CD14-positive monocyte (primary cell): ENCODE data around the gene KCNQ1. TPM values are rescaled to one million over a fixed set of nuclear protein-coding genes. Genes with fewer than 3 reads are reported as not detected.

Experiments used
- DNase-seq, 3 donors: peaks; one replicate each; pipeline ENCODE4 v3.0.0-alpha.2; 2011 to 2022
- H2AFZ ChIP-seq: 2 replicates; pipeline ENCODE4 v1.6.0; 2012; ENCODE audit warnings: mild to moderate bottlenecking, low read depth, low read length, inconsistent platforms; ENCODE audit not compliant: insufficient read depth, poor library complexity, severe bottlenecking
- H3K27ac ChIP-seq, 2 donors: 1 replicate in 1 of 2; 2 replicates in 1 of 2; pipeline ENCODE4 v1.5.1; 2012 to 2013; ENCODE audit warnings: low read length in 2 of 2, control low read depth in 1 of 2, inconsistent platforms in 1 of 2, low read depth in 1 of 2, mild to moderate bottlenecking in 1 of 2
- H3K27me3 ChIP-seq, 2 donors: one replicate each; pipeline versions ENCODE4 v1.6.0 to v1.6.1; 2011 to 2013; ENCODE audit warnings: low read length in 2 of 2; ENCODE audit not compliant: control insufficient read depth in 2 of 2, insufficient read depth in 2 of 2
- H3K36me3 ChIP-seq, 2 donors: replicated peaks in 1 of 2; 1 replicate in 1 of 2; 2 replicates in 1 of 2; pipeline versions ENCODE4 v1.5.1 to v1.6.1; 2012 to 2013; ENCODE audit warnings: low read length in 2 of 2, control low read depth in 1 of 2, inconsistent platforms in 1 of 2, mild to moderate bottlenecking in 1 of 2; ENCODE audit not compliant: insufficient read depth in 2 of 2, control insufficient read depth in 1 of 2
- H3K4me1 ChIP-seq, 2 donors: 1 replicate in 1 of 2; 2 replicates in 1 of 2; pipeline versions ENCODE4 v1.5.1 to v1.6.1; 2012 to 2013; ENCODE audit warnings: low read length in 2 of 2, control low read depth in 1 of 2, inconsistent platforms in 1 of 2, mild to moderate bottlenecking in 1 of 2, moderate library complexity in 1 of 2; ENCODE audit not compliant: insufficient read depth in 2 of 2, control insufficient read depth in 1 of 2
- H3K4me2 ChIP-seq: replicated peaks from 2 replicates; pipeline ENCODE3; 2012; ENCODE audit warnings: low read length, moderate library complexity, mild to moderate bottlenecking; ENCODE audit not compliant: poor library complexity, severe bottlenecking; ENCODE audit errors: extremely low read depth
- H3K4me3 ChIP-seq, 3 experiments: fragments of 200-600 bp in 1 of 3; sonication (generic) in 1 of 3; replicated peaks in 1 of 3; 1 replicate in 2 of 3; 2 replicates in 1 of 3; pipeline ENCODE4 v1.5.1; 2011 to 2013; ENCODE audit warnings: low read length in 3 of 3, mild to moderate bottlenecking in 3 of 3, control low read depth in 2 of 3, low read depth in 2 of 3, inconsistent platforms in 1 of 3, moderate library complexity in 1 of 3
- H3K79me2 ChIP-seq: 2 replicates; pipeline ENCODE4 v1.6.0; 2012; ENCODE audit warnings: mild to moderate bottlenecking, control low read depth, inconsistent platforms, low read length, moderate library complexity; ENCODE audit not compliant: insufficient read depth
- H3K9ac ChIP-seq: 2 replicates; pipeline ENCODE4 v1.6.0; 2017; ENCODE audit warnings: low read length, mild to moderate bottlenecking; ENCODE audit not compliant: insufficient read depth, poor library complexity, severe bottlenecking
- H3K9me3 ChIP-seq, 2 donors: replicated peaks in 1 of 2; 1 replicate in 1 of 2; 2 replicates in 1 of 2; pipeline versions ENCODE4 v1.5.1 to v1.6.1; 2012 to 2013; ENCODE audit warnings: low read length in 2 of 2, control low read depth in 1 of 2; ENCODE audit not compliant: control insufficient read depth in 1 of 2, insufficient read depth in 1 of 2
- H4K20me1 ChIP-seq: 2 replicates; pipeline ENCODE4 v1.6.0; 2012; ENCODE audit warnings: mild to moderate bottlenecking, low read length, control low read depth, moderate library complexity; ENCODE audit not compliant: insufficient read depth
- H3K27ac Mint-ChIP-seq, 7 donors: one replicate each; pipeline ENCODE4 v1.8.0; 2020; ENCODE audit warnings: mild to moderate bottlenecking in 7 of 7, mixed read lengths in 7 of 7, moderate library complexity in 6 of 7, inconsistent platforms in 2 of 7
- H3K27me3 Mint-ChIP-seq, 3 donors: one replicate each; pipeline ENCODE4 v1.8.0; 2021 to 2022; ENCODE audit warnings: low read depth in 3 of 3, mild to moderate bottlenecking in 3 of 3, mixed read lengths in 3 of 3, moderate library complexity in 3 of 3, inconsistent platforms in 1 of 3
- H3K36me3 Mint-ChIP-seq, 2 donors: one replicate each; pipeline ENCODE4 v1.8.0; 2020; ENCODE audit warnings: mixed read lengths in 2 of 2, inconsistent platforms in 1 of 2, mild to moderate bottlenecking in 1 of 2
- H3K4me1 Mint-ChIP-seq: one replicate; pipeline ENCODE4 v1.8.0; 2020; ENCODE audit warnings: mild to moderate bottlenecking, mixed read lengths
- H3K4me3 Mint-ChIP-seq, 2 donors: one replicate each; pipeline ENCODE4 v1.8.0; 2020; ENCODE audit warnings: mild to moderate bottlenecking in 2 of 2, mixed read lengths in 2 of 2, moderate library complexity in 1 of 2
- H3K9me3 Mint-ChIP-seq, 7 donors: one replicate each; pipeline ENCODE4 v1.8.0; 2020 to 2022; ENCODE audit warnings: mixed read lengths in 7 of 7, mild to moderate bottlenecking in 6 of 7, moderate library complexity in 6 of 7, inconsistent platforms in 2 of 7
- WGBS: methylation state at CpG from one replicate; pipeline ENCODE4 v1.1.5; 2013; ENCODE audit warnings: missing lambda C conversion rate; ENCODE audit not compliant: insufficient coverage; 5-methylcytosine and 5-hydroxymethylcytosine counted together
- intact Hi-C, 2 donors: fragments of 100-400 bp; cut with micrococcal nuclease; formaldehyde crosslinking; loops; one replicate each; pipeline versions ENCODE4 v1.15.0 to v1.15.1; 2023
- polyA plus RNA-seq, 3 donors: library from polyadenylated mRNA; depleted of rRNA in 1 of 3; unstranded in 2 of 3; stranded (reverse) in 1 of 3; fragments of 300-500 nt in 2 of 3; fragments of >200 nt in 1 of 3; fragmentation: Illumina TruSeq in 2 of 3; gene quantifications; 1 replicate in 2 of 3; 2 replicates in 1 of 3; pipeline ENCODE4 v1.2.3, GENCODE V29; 2012 to 2021
- TF ChIP-seq, protein P1 (sequence below): fragments of 200-600 bp; IDR thresholded peaks from one replicate; pipeline ENCODE4 v1.8.0; 2022; ENCODE audit warnings: antibody characterized with exemption, mild to moderate bottlenecking

Gene KCNQ1
- polyA plus RNA-seq, 3 donors = 14.9 to 31.8 (median 21.6) TPM

DNA sequence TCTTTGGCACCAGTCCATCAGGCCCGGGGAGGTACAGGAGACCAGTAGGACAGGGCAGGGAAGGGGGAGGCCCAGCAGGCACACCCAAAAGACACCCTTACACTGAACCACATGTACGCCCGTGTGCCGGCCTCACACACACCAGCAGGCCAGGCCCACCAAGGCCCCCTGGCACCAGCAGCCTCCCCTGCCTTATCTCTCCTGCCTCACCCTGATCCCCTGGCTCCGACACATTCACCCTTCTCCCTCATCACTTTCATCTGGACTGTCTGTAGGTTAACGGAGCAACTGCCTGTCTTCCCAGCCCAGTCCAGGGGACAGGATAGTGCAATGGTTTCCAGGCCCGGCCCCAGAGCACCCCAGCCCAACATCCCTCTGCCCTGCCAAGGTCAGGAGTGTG, 435.8 kb downstream of the KCNQ1 start:
- Histone ChIP-seq H4K20me1 (no peaks in the 10 kb centered on the region), H3K27me3 (peaks cover 9 to 28% of the 10 kb centered on the region in 2 donors), H3K27ac (no peak overlapping the region), H3K79me2 (no peaks in the 10 kb centered on the region), H3K4me2 (no peak overlapping the region), H2AFZ (no peak overlapping the region), H3K9ac (no peak overlapping the region), H3K4me3 (no peak overlapping the region), H3K4me1 (peaks cover 8 to 18% of the 10 kb centered on the region in 2 donors), H3K9me3 (peaks cover 0 to 14% of the 10 kb centered on the region in 2 donors), H3K36me3 (no peaks in the 10 kb centered on the region)
- intact Hi-C loops = loop anchor here in 1 of 2 donors (10.0 kb wide), 2 partner anchors 186 to 576 kb away; partner anchors contain the start of genes C11orf21, KCNQ1OT1 and TSPAN32
- H3K36me3 Mint-ChIP-seq = peaks cover 0 to 9% of the 10 kb centered on the region in 2 donors
- H3K4me1 Mint-ChIP-seq = peaks cover 8% of the 10 kb centered on the region
- peaks cover 27 to 45% (median 37%) of the 10 kb centered on the region in 3 donors for H3K27me3 Mint-ChIP-seq
- H3K9me3 Mint-ChIP-seq = peaks cover 5 to 27% (median 12%) of the 10 kb centered on the region in 7 donors
- H3K4me3 Mint-ChIP-seq = no peak overlapping the region
- TF ChIP-seq, protein P1, sequence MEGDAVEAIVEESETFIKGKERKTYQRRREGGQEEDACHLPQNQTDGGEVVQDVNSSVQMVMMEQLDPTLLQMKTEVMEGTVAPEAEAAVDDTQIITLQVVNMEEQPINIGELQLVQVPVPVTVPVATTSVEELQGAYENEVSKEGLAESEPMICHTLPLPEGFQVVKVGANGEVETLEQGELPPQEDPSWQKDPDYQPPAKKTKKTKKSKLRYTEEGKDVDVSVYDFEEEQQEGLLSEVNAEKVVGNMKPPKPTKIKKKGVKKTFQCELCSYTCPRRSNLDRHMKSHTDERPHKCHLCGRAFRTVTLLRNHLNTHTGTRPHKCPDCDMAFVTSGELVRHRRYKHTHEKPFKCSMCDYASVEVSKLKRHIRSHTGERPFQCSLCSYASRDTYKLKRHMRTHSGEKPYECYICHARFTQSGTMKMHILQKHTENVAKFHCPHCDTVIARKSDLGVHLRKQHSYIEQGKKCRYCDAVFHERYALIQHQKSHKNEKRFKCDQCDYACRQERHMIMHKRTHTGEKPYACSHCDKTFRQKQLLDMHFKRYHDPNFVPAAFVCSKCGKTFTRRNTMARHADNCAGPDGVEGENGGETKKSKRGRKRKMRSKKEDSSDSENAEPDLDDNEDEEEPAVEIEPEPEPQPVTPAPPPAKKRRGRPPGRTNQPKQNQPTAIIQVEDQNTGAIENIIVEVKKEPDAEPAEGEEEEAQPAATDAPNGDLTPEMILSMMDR = no peak
- 91% methylated on average over 6 of the region's 7 CpGs for WGBS
- DNase-seq = no peak
- no peak overlapping the region for H3K27ac Mint-ChIP-seq

DNA sequence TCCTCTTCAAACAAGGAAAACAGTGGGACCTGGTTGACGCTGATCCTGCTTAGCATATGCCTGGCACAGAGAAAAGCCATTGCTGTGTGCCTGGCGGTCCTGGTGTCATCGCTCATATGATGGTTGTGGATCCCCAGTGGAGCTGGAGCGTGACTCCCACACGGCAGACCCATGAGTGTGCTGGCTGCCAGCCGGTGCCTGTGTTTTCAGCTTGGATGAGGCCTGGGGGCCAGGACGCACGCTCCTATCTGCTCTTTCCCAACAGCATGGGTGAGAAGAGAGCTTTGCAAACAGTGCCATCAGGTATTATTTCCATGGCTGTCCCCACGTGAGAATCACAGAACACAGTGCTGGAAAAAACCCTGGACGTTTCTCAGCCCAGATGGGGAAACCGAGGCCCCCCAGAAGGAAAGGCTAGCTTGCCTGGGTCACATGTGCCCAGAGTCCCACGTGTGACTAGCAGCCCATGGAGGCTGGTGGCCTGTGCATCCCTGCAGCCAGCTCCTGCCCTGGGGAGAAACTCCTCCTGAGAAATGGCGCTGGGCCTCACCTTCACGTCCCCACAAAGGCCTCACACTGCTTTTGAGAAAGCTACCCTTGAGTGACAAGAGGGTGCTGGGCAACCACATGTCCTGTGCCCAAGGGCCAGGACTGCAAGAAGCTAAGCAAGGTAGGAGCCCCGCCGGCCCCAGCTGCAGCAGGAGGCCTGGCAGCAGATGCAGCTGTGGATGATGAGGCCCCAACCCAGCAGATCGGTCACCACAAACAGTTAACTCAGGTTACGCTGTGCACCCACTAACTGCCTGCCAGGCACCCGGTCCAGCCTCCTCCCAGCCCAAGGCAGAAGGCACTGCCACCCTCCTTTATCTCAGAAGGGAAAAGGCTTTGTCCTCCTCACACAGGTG, 436.5 kb downstream of the KCNQ1 start:
- Histone ChIP-seq H3K4me1 (peaks cover 10 to 21% of the 10 kb centered on the region in 2 donors), H3K27ac (no peak overlapping the region), H3K4me2 (no peak overlapping the region), H2AFZ (no peak overlapping the region), H3K36me3 (no peaks in the 10 kb centered on the region), H3K79me2 (no peaks in the 10 kb centered on the region), H3K9ac (no peak overlapping the region), H3K27me3 (peaks cover 9 to 30% of the 10 kb centered on the region in 2 donors), H3K9me3 (peaks cover 0 to 14% of the 10 kb centered on the region in 2 donors), H4K20me1 (no peaks in the 10 kb centered on the region), H3K4me3 (no peak overlapping the region)
- Mint-ChIP-seq H3K27ac (no peak overlapping the region), H3K9me3 (peaks cover 5 to 27% (median 12%) of the 10 kb centered on the region in 7 donors), H3K4me1 (peaks cover 9% of the 10 kb centered on the region), H3K27me3 (peaks cover 27 to 47% (median 37%) of the 10 kb centered on the region in 3 donors), H3K36me3 (peaks cover 0 to 9% of the 10 kb centered on the region in 2 donors), H3K4me3 (no peak overlapping the region)
- intact Hi-C loops = loop anchor here in 1 of 2 donors (10.0 kb wide), 2 partner anchors 187 to 577 kb away; partner anchors contain the start of genes C11orf21, KCNQ1OT1 and TSPAN32
- 94% methylated on average over 17 of the region's 19 CpGs for WGBS
- TF ChIP-seq, protein P1 = no peak
- no peak for DNase-seq
